NK-92 (cell line): ENCODE results near the gene LSM7.

Experiments used
- DNase-seq: peaks from one replicate; lab custom pipeline; 2025; ENCODE audit not compliant: unreplicated experiment; lab: John Stamatoyannopoulos, UW

The LSM7 gene

GRCh38 chr19:2338751-2339643, 10.6 kb upstream of the LSM7 start:
- no peak for DNase-seq

- no peak for DNase-seq
Measured at GRCh38 chr19:2338055-2338615, 9.7 kb upstream of the LSM7 start.

- DNase-seq, result no peak
Measured at GRCh38 chr19:2337329-2337707, 8.9 kb upstream of the LSM7 start.

- DNase-seq, result no peak
Measured at GRCh38 chr19:2336528-2337328, 8.3 kb upstream of the LSM7 start.

- DNase-seq, result no peak
Measured at GRCh38 chr19:2335848-2336247, 7.5 kb upstream of the LSM7 start.

- DNase-seq, result no peak
Measured at GRCh38 chr19:2334986-2335846, 6.8 kb upstream of the LSM7 start.

GRCh38 chr19:2334426-2334825, 6.0 kb upstream of the LSM7 start:
- no peak for DNase-seq

GRCh38 chr19:2333807-2334211, 5.4 kb upstream of the LSM7 start:
- DNase-seq, result no peak

- DNase-seq, result no peak
Measured at GRCh38 chr19:2333027-2333806, 4.8 kb upstream of the LSM7 start.

- no peak for DNase-seq
Measured at GRCh38 chr19:2332341-2333026, 4.1 kb upstream of the LSM7 start.

- no peak for DNase-seq
Measured at GRCh38 chr19:2331601-2332246, 3.3 kb upstream of the LSM7 start.

GRCh38 chr19:2330632-2331284, 2.4 kb upstream of the LSM7 start:
- DNase-seq, result no peak

GRCh38 chr19:2330255-2330631, 1.9 kb upstream of the LSM7 start:
- no peak for DNase-seq

- no peak for DNase-seq
Measured at GRCh38 chr19:2329501-2329916, 1.1 kb upstream of the LSM7 start.

GRCh38 chr19:2329149-2329478, 728 bp upstream of the LSM7 start:
- DNase-seq, result no peak

GRCh38 chr19:2327773-2328400, 499 bp downstream of the LSM7 start:
- DNase-seq, result no peak

GRCh38 chr19:2326699-2327360, 1.6 kb downstream of the LSM7 start:
- DNase-seq, result no peak
